MM.1S (cell line): ENCODE measurements around the gene DDX20.

Experiments used
- DNase-seq: peaks from one replicate; pipeline ENCODE4 v3.0.0-alpha.2; 2015
- H2AFZ ChIP-seq: fragments of 300-600 bp; sonication (generic); 2 replicates; pipeline ENCODE4 v1.6.0; 2016; ENCODE audit warnings: antibody characterized with exemption, low read length
- H3F3A ChIP-seq: fragments of 300-600 bp; sonication (generic); 2 replicates; pipeline ENCODE4 v1.6.1; 2016; ENCODE audit warnings: mild to moderate bottlenecking, antibody characterized with exemption, low read length, moderate library complexity, mixed read lengths; ENCODE audit not compliant: insufficient read depth
- H3K27ac ChIP-seq: fragments of 300-600 bp; sonication (generic); 2 replicates; pipeline ENCODE4 v1.5.1; 2016; ENCODE audit warnings: mild to moderate bottlenecking, low read length
- H3K27me3 ChIP-seq: fragments of 300-600 bp; sonication (generic); replicated peaks from 2 replicates; pipeline ENCODE4 v1.6.0; 2016; ENCODE audit warnings: low read length; ENCODE audit not compliant: insufficient read depth
- H3K36me3 ChIP-seq: fragments of 300-600 bp; sonication (generic); replicated peaks from 2 replicates; pipeline ENCODE4 v1.6.1; 2016; ENCODE audit warnings: mild to moderate bottlenecking, low read length, mixed read lengths; ENCODE audit not compliant: insufficient read depth
- H3K4me1 ChIP-seq: fragments of 300-600 bp; sonication (generic); 2 replicates; pipeline ENCODE4 v1.6.1; 2016; ENCODE audit warnings: low read length, mixed read lengths
- H3K4me2 ChIP-seq: fragments of 300-600 bp; sonication (generic); 2 replicates; pipeline ENCODE4 v1.6.0; 2016; ENCODE audit warnings: low read depth, low read length
- H3K4me3 ChIP-seq: fragments of 300-600 bp; sonication (generic); 2 replicates; pipeline ENCODE4 v1.5.1; 2016; ENCODE audit warnings: low read length, mixed read lengths
- H3K79me2 ChIP-seq: fragments of 300-600 bp; sonication (generic); 2 replicates; pipeline ENCODE4 v1.6.1; 2016; ENCODE audit warnings: mixed run types, low read length, mixed read lengths
- H3K9ac ChIP-seq: fragments of 300-600 bp; sonication (generic); 2 replicates; pipeline ENCODE4 v1.6.1; 2016; ENCODE audit warnings: low read length, mixed read lengths
- H3K9me2 ChIP-seq: fragments of 300-600 bp; sonication (generic); replicated peaks from 2 replicates; pipeline ENCODE4 v1.6.1; 2016; ENCODE audit warnings: mild to moderate bottlenecking, low read length, mixed read lengths; ENCODE audit not compliant: insufficient read depth
- H3K9me3 ChIP-seq: fragments of 300-600 bp; sonication (generic); replicated peaks from 2 replicates; pipeline ENCODE4 v1.6.1; 2016; ENCODE audit warnings: mild to moderate bottlenecking, low read length, mixed read lengths; ENCODE audit not compliant: insufficient read depth
- H4K20me1 ChIP-seq: fragments of 300-600 bp; sonication (generic); 2 replicates; pipeline ENCODE4 v1.6.1; 2016; ENCODE audit warnings: mild to moderate bottlenecking, low read length, moderate library complexity, mixed read lengths; ENCODE audit not compliant: insufficient read depth
- EZH2 ChIP-seq: fragments of 300-600 bp; sonication (generic); optimal IDR thresholded peaks from 2 replicates; pipeline ENCODE3; 2017; ENCODE audit warnings: low read depth, mild to moderate bottlenecking, antibody characterized with exemption, low read length, mixed read lengths
- EZH2phosphoT487 ChIP-seq: fragments of 300-600 bp; sonication (generic); IDR thresholded peaks from 2 replicates; pipeline ENCODE4 v1.6.1; 2018; ENCODE audit warnings: antibody characterized with exemption, low read length
- TF ChIP-seq, protein P1 (sequence below): fragments of 300-600 bp; sonication (generic); IDR thresholded peaks from 2 replicates; pipeline ENCODE4 v1.5.1; 2016; ENCODE audit warnings: antibody characterized with exemption, low read length, mixed read lengths

The DDX20 gene

GRCh38 chr1:111730706-111731105, 25.0 kb upstream of the DDX20 start:
- Histone ChIP-seq H3K4me2 (no peak overlapping the region), H3K4me1 (no peaks in the 10 kb centered on the region), H3K9me3 (no peaks in the 10 kb centered on the region), H3K4me3 (no peak overlapping the region), H3K9me2 (no peaks in the 10 kb centered on the region), H3K9ac (no peak overlapping the region), H4K20me1 (no peaks in the 10 kb centered on the region), H3K79me2 (no peaks in the 10 kb centered on the region), H3K27ac (no peak overlapping the region), H3K36me3 (no peaks in the 10 kb centered on the region), H3K27me3 (no peaks in the 10 kb centered on the region), H2AFZ (no peak overlapping the region), H3F3A (no peaks in the 10 kb centered on the region)
- no peak for DNase-seq
- TF ChIP-seq, protein P1, sequence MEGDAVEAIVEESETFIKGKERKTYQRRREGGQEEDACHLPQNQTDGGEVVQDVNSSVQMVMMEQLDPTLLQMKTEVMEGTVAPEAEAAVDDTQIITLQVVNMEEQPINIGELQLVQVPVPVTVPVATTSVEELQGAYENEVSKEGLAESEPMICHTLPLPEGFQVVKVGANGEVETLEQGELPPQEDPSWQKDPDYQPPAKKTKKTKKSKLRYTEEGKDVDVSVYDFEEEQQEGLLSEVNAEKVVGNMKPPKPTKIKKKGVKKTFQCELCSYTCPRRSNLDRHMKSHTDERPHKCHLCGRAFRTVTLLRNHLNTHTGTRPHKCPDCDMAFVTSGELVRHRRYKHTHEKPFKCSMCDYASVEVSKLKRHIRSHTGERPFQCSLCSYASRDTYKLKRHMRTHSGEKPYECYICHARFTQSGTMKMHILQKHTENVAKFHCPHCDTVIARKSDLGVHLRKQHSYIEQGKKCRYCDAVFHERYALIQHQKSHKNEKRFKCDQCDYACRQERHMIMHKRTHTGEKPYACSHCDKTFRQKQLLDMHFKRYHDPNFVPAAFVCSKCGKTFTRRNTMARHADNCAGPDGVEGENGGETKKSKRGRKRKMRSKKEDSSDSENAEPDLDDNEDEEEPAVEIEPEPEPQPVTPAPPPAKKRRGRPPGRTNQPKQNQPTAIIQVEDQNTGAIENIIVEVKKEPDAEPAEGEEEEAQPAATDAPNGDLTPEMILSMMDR: no peak
- TF ChIP-seq EZH2: no peak
- TF ChIP-seq EZH2phosphoT487: no peak

DNA sequence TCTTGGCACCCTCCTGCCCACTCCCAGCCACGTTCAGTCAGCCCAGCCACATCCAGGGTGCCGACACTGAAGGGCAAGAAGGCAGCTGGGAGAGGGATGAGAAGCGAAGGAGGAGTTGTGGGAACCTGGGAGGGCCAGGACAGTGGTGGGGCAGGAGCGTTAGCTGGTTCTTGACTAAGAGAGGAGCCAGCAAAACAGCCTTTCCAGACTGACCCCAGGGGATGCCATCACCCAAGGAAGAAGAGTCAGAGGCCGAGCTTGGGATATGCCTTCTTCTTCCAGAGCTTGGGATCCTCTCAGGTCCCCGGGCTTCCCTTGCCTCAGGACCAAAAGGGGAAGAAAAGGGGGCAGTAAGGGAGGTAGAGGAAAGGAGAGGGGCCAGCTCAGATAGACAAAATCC, 23.7 kb upstream of the DDX20 start:
- Histone ChIP-seq H3K79me2 (no peaks in the 10 kb centered on the region), H3K27ac (no peak overlapping the region), H3K9me3 (no peaks in the 10 kb centered on the region), H3K36me3 (no peaks in the 10 kb centered on the region), H3F3A (no peaks in the 10 kb centered on the region), H4K20me1 (no peaks in the 10 kb centered on the region), H3K27me3 (no peaks in the 10 kb centered on the region), H3K4me1 (no peaks in the 10 kb centered on the region), H3K4me3 (no peak overlapping the region), H3K4me2 (no peak overlapping the region), H2AFZ (no peak overlapping the region), H3K9ac (no peak overlapping the region), H3K9me2 (no peaks in the 10 kb centered on the region)
- DNase-seq: no peak
- no peak for TF ChIP-seq EZH2phosphoT487
- TF ChIP-seq, protein P1: no peak

GRCh38 chr1:111732718-111733117, 23.0 kb upstream of the DDX20 start:
- no peak overlapping the region for H2AFZ ChIP-seq
- H3K9me2 ChIP-seq: no peaks in the 10 kb centered on the region
- H3K27ac ChIP-seq: no peak overlapping the region
- no peaks in the 10 kb centered on the region; the same call in 1 of the 2 replicates for H3F3A ChIP-seq
- no peak for DNase-seq
- H3K9ac ChIP-seq: no peak overlapping the region
- peaks cover 6% of the 10 kb centered on the region for H3K4me1 ChIP-seq
- no peaks in the 10 kb centered on the region for H3K9me3 ChIP-seq
- peaks cover 3% of the 10 kb centered on the region; the same call in 1 of the 2 replicates for H3K79me2 ChIP-seq
- no peaks in the 10 kb centered on the region for H3K36me3 ChIP-seq
- H3K4me2 ChIP-seq: no peak overlapping the region
- H3K4me3 ChIP-seq: no peak overlapping the region
- TF ChIP-seq EZH2phosphoT487 (no peak), EZH2 (no peak)
- TF ChIP-seq, protein P1: no peak
- no peaks in the 10 kb centered on the region for H4K20me1 ChIP-seq
- H3K27me3 ChIP-seq: no peaks in the 10 kb centered on the region
